Measurements from ENCODE around the gene TOMM7. TPM values are rescaled to one million over a fixed set of nuclear protein-coding genes. Genes with fewer than 3 reads are reported as not detected.
A peak's percentile ranks its signal among the peaks of the same experiment; 100 is the strongest.

The TOMM7 gene
- polyA plus RNA-seq, 2 of the 4 experiments (the other 2 are of a cell fraction) = 526 to 685 TPM

- no peak for TF ChIP-seq RCOR1 (IDR thresholded peaks at IDR 0.05; ENCODE audit: low read depth, low read length)
- TF ChIP-seq FOSL2 (IDR thresholded peaks at IDR 0.05) = no peak
- no peak for TF ChIP-seq FOSL2 (CRISPR knock-in tag; IDR thresholded peaks at IDR 0.05)
- no peak for TF ChIP-seq MYC (IDR thresholded peaks at IDR 0.05; ENCODE audit: borderline replicate concordance, low read length)
- no peak for TF ChIP-seq SREBF2 (IDR thresholded peaks at IDR 0.05)
Measured at GRCh38 chr7:22865602-22865960, 42.9 kb upstream of the TOMM7 start (continued).

- no peak overlapping the region for H3K4me3 ChIP-seq
- H3K4me2 ChIP-seq = no peak overlapping the region
- no peak for FAIRE-seq
- TF ChIP-seq MYC (IDR thresholded peaks at IDR 0.05; ENCODE audit: borderline replicate concordance, low read length) (no peak), FOSB (CRISPR knock-in tag; IDR thresholded peaks at IDR 0.05) (no peak), EHMT2 (IDR thresholded peaks at IDR 0.05; ENCODE audit: low read depth) (no peak), EP300 (IDR thresholded peaks at IDR 0.05) (no peak), TP53 (CRISPR knock-in tag; IDR thresholded peaks at IDR 0.05) (no peak), BCL3 (IDR thresholded peaks at IDR 0.05) (no peak), MAFK (IDR thresholded peaks at IDR 0.05; ENCODE audit: partially characterized antibody) (no peak), POLR2A (IDR thresholded peaks at IDR 0.05; ENCODE audit: low read length) (no peak), PBX3 (IDR thresholded peaks at IDR 0.05) (no peak), KDM5A (IDR thresholded peaks at IDR 0.05) (no peak)
- DNase-seq (ENCODE audit: low read depth in 1 of 2, low spot score in 1 of 2) = no peak
- POLR2A ChIA-PET = interaction anchor here (1.1 to 2.0 kb wide), 2 partner anchors 10 to 179 kb away, joined by 3 to 11 read pairs; no protein-coding TSS in a partner anchor
- CTCF ChIA-PET = interaction anchor here (1.0 to 4.0 kb wide), 3 partner anchors 14 to 306 kb away, joined by 3 to 20 read pairs (median 3); no protein-coding TSS in a partner anchor
- WGBS (ENCODE audit: missing lambda C conversion rate) = 87% methylated on average over 7 of the region's 7 CpGs
- no peaks in the 10 kb centered on the region for H3K9me3 ChIP-seq
- peak overlapping the region in 1 of 2 experiments; percentile 27; a peak in 1 of 6 replicates for H3K27ac ChIP-seq
- peaks cover 10% of the 10 kb centered on the region for H3K4me1 ChIP-seq
- peak; percentile 25 to 28 for ATAC-seq
Measured at GRCh38 chr7:22864855-22865601, 42.4 kb upstream of the TOMM7 start.

- 100% methylated on average over 1 of the region's 1 CpG for WGBS (ENCODE audit: missing lambda C conversion rate)
- ATAC-seq = peak in 1 of 2 experiments; percentile 4; a peak in 2 of 6 replicates
- no peak for DNase-seq (ENCODE audit: low read depth in 1 of 2, low spot score in 1 of 2)
- peak overlapping the region in 1 of 2 experiments; percentile 51; a peak in 2 of 6 replicates for H3K27ac ChIP-seq
- peaks cover 17% of the 10 kb centered on the region for H3K4me1 ChIP-seq
- H3K4me2 ChIP-seq = no peak overlapping the region
- no peak for FAIRE-seq
- no peak overlapping the region for H3K4me3 ChIP-seq
- 0 out of 2 replicates have a peak, but pooled peaks have one; percentile 68 for TF ChIP-seq POLR2AphosphoS2 (conservative IDR thresholded peaks at IDR 0.05; ENCODE audit: low read length)
- TF ChIP-seq ZSCAN20 (CRISPR knock-in tag; IDR thresholded peaks at IDR 0.05) = no peak
- no peak for TF ChIP-seq ESRRA (IDR thresholded peaks at IDR 0.05; ENCODE audit: borderline replicate concordance, low read length)
- no peak for TF ChIP-seq CBX2 (IDR thresholded peaks at IDR 0.05; ENCODE audit: borderline replicate concordance, low read depth)
- TF ChIP-seq CEBPB (IDR thresholded peaks at IDR 0.05) = no peak
- TF ChIP-seq KDM1A (IDR thresholded peaks at IDR 0.05; ENCODE audit: low read depth) = no peak
- 0 out of 5 replicates have a peak, but pooled peaks of 1 of the 2 experiments have one; percentile 25 for TF ChIP-seq JUN (IDR thresholded peaks at IDR 0.05)
- no peak for TF ChIP-seq ZFP36 (IDR thresholded peaks at IDR 0.05; ENCODE audit: borderline replicate concordance, partially characterized antibody)
- no peak for TF ChIP-seq HES2 (IDR thresholded peaks at IDR 0.05)
- no peak for TF ChIP-seq HOXB5 (CRISPR knock-in tag; IDR thresholded peaks at IDR 0.05)
- no peak for TF ChIP-seq ZC3H11A (IDR thresholded peaks at IDR 0.05)
- no peak for TF ChIP-seq ELK1 (IDR thresholded peaks at IDR 0.05; ENCODE audit: low read depth, low read length)
- TF ChIP-seq RARB (CRISPR knock-in tag; IDR thresholded peaks at IDR 0.05) = no peak
- TF ChIP-seq CHD4 (IDR thresholded peaks at IDR 0.05; ENCODE audit: borderline replicate concordance) = no peak
- POLR2A ChIA-PET = interaction anchor here (1.1 to 2.0 kb wide), 2 partner anchors 11 to 180 kb away, joined by 3 to 11 read pairs; no protein-coding TSS in a partner anchor
- no peaks in the 10 kb centered on the region for H3K9me3 ChIP-seq
- CTCF ChIA-PET = interaction anchor here (1.0 to 1.2 kb wide), 2 partner anchors 13 to 305 kb away, joined by 3 read pairs; no protein-coding TSS in a partner anchor
Measured at GRCh38 chr7:22864301-22864700, 41.7 kb upstream of the TOMM7 start.
